H1 (cell line): ENCODE results near the gene ANKS1B. TPM values are rescaled to one million over a fixed set of nuclear protein-coding genes. Genes with fewer than 3 reads are reported as not detected.
A peak's percentile ranks its signal among the peaks of the same experiment; 100 is the strongest.

ENCODE experiments used
- CTCF ChIA-PET: fragments of 300-600 bp; sonication (Branson Sonifier 250); formaldehyde crosslinking; loops from one replicate; lab custom pipeline; 2021; ENCODE audit not compliant: partially characterized antibody; lab: Charles Lee
- POLR2A ChIA-PET: fragments of 300-600 bp; sonication (Branson Sonifier 250); formaldehyde crosslinking; loops from one replicate; lab custom pipeline; 2021; ENCODE audit warnings: inconsistent platforms; ENCODE audit not compliant: partially characterized antibody; lab: Charles Lee
- DNase-seq, 2 experiments: peaks; one replicate each; pipeline versions ENCODE4 v3.0.0 to v3.0.0-alpha.2; 2010 to 2022; ENCODE audit warnings: low spot score in 2 of 2, low read depth in 1 of 2, mixed read lengths in 1 of 2
- FAIRE-seq: peaks from 2 replicates; lab custom pipeline; 2011; peaks lifted over from hg19 to GRCh38; lab: Jason Lieb, UNC
- H2AFZ ChIP-seq: 2 replicates; pipeline ENCODE4 v1.8.1; 2012; ENCODE audit warnings: low read length, inconsistent platforms
- H2AK5ac ChIP-seq: 2 replicates; pipeline ENCODE4 v1.6.1; 2013; ENCODE audit warnings: low read depth, low read length
- H2BK120ac ChIP-seq: replicated peaks from 2 replicates; pipeline ENCODE3; 2013; ENCODE audit warnings: low read depth, low read length, inconsistent platforms
- H2BK12ac ChIP-seq: 2 replicates; pipeline ENCODE4 v1.6.1; 2013; ENCODE audit warnings: low read depth, low read length
- H2BK15ac ChIP-seq: 2 replicates; pipeline ENCODE4 v1.6.1; 2013; ENCODE audit warnings: low read length
- H2BK20ac ChIP-seq: 2 replicates; pipeline ENCODE4 v1.6.1; 2013; ENCODE audit warnings: low read length
- H2BK5ac ChIP-seq: 2 replicates; pipeline ENCODE4 v1.6.1; 2013; ENCODE audit warnings: low read depth, low read length
- H3K14ac ChIP-seq: 2 replicates; pipeline ENCODE4 v1.6.1; 2013; ENCODE audit warnings: inconsistent platforms; ENCODE audit not compliant: insufficient read length
- H3K18ac ChIP-seq: 2 replicates; pipeline ENCODE4 v1.6.1; 2013; ENCODE audit warnings: low read length; ENCODE audit errors: extremely low read depth
- H3K23ac ChIP-seq: 2 replicates; pipeline ENCODE4 v1.6.1; 2013; ENCODE audit warnings: inconsistent platforms; ENCODE audit not compliant: insufficient read length
- H3K23me2 ChIP-seq: 2 replicates; pipeline ENCODE4 v1.6.1; 2013; ENCODE audit warnings: low read depth, low read length
- H3K27ac ChIP-seq: 2 replicates; pipeline ENCODE4 v1.6.1; 2011; ENCODE audit warnings: low read depth, low read length, inconsistent platforms
- H3K27me3 ChIP-seq, 4 experiments: replicated peaks in 1 of 4; 1 replicate in 1 of 4; 2 replicates in 3 of 4; pipeline versions ENCODE4 v1.6.1 to v1.8.1; 2011 to 2013; ENCODE audit warnings: low read length in 3 of 4, mild to moderate bottlenecking in 3 of 4, inconsistent platforms in 2 of 4, mixed read lengths in 2 of 4, moderate library complexity in 1 of 4; ENCODE audit not compliant: control insufficient read depth in 3 of 4, insufficient read depth in 3 of 4; ENCODE audit errors: extremely low read depth in 1 of 4
- H3K36me3 ChIP-seq, 4 experiments: 2 replicates each; pipeline versions ENCODE4 v1.6.1 to v1.8.1; 2011 to 2013; ENCODE audit warnings: mild to moderate bottlenecking in 4 of 4, low read length in 3 of 4, moderate library complexity in 2 of 4, control low read depth in 1 of 4, inconsistent platforms in 1 of 4; ENCODE audit not compliant: insufficient read depth in 4 of 4, control insufficient read depth in 2 of 4
- H3K4ac ChIP-seq: replicated peaks from 2 replicates; pipeline ENCODE3; 2013; ENCODE audit warnings: low read length, low read depth, mixed read lengths, inconsistent platforms; ENCODE audit not compliant: insufficient read length
- H3K4me1 ChIP-seq, 4 experiments: replicated peaks in 1 of 4; 1 replicate in 1 of 4; 2 replicates in 3 of 4; pipeline versions ENCODE4 v1.6.1 to v1.8.1; 2011 to 2013; ENCODE audit warnings: low read length in 3 of 4, inconsistent platforms in 2 of 4, mixed read lengths in 1 of 4; ENCODE audit not compliant: insufficient read depth in 4 of 4, control insufficient read depth in 3 of 4
- H3K4me2 ChIP-seq, 2 experiments: 2 replicates each; pipeline versions ENCODE4 v1.6.1 to v1.8.1; 2011 to 2013; ENCODE audit warnings: low read depth in 2 of 2, low read length in 2 of 2, control low read depth in 1 of 2, inconsistent platforms in 1 of 2, mild to moderate bottlenecking in 1 of 2; ENCODE audit not compliant: insufficient read depth in 1 of 2
- H3K4me3 ChIP-seq, 4 experiments: fragments of 200-600, 300-600 bp in 1 of 4; sonication (generic), shearing (Covaris generic), sonication (Bioruptor Twin) in 1 of 4; 2 replicates each; pipeline versions ENCODE4 v1.5.1 to v1.8.1; 2011 to 2016; ENCODE audit warnings: low read length in 4 of 4, low read depth in 3 of 4, control low read depth in 2 of 4, inconsistent platforms in 2 of 4, mild to moderate bottlenecking in 2 of 4, mixed read lengths in 1 of 4, moderate library complexity in 1 of 4; ENCODE audit not compliant: insufficient read depth in 2 of 4; ENCODE audit errors: extremely low read depth in 1 of 4
- H3K56ac ChIP-seq: replicated peaks from 2 replicates; pipeline ENCODE3; 2013; ENCODE audit warnings: low read depth, mild to moderate bottlenecking, mixed read lengths, low read length, inconsistent platforms; ENCODE audit not compliant: insufficient read length
- H3K79me1 ChIP-seq: 2 replicates; pipeline ENCODE4 v1.6.1; 2013; ENCODE audit warnings: low read depth, low read length, control low read depth
- H3K79me2 ChIP-seq, 2 experiments: 2 replicates each; pipeline versions ENCODE4 v1.6.1 to v1.8.1; 2012 to 2013; ENCODE audit warnings: low read length in 2 of 2, mild to moderate bottlenecking in 2 of 2, inconsistent platforms in 1 of 2; ENCODE audit not compliant: insufficient read depth in 2 of 2, control insufficient read depth in 1 of 2
- H3K9ac ChIP-seq, 4 experiments: replicated peaks in 1 of 4; 1 replicate in 1 of 4; 2 replicates in 3 of 4; pipeline versions ENCODE4 v1.6.1 to v1.8.1; 2011 to 2013; ENCODE audit warnings: low read depth in 3 of 4, low read length in 3 of 4, control low read depth in 2 of 4, mild to moderate bottlenecking in 2 of 4, moderate library complexity in 2 of 4, inconsistent platforms in 1 of 4; ENCODE audit errors: extremely low read depth in 1 of 4
- H3K9me3 ChIP-seq, 2 experiments: 2 replicates each; pipeline versions ENCODE4 v1.6.1 to v1.8.1; 2012 to 2013; ENCODE audit warnings: mild to moderate bottlenecking in 2 of 2, moderate library complexity in 2 of 2, control low read depth in 1 of 2, inconsistent platforms in 1 of 2, low read depth in 1 of 2, low read length in 1 of 2, mixed read lengths in 1 of 2; ENCODE audit not compliant: insufficient read depth in 2 of 2
- H4K20me1 ChIP-seq, 2 experiments: replicated peaks in 1 of 2; 2 replicates each; pipeline versions ENCODE3 to v1.8.1; 2011 to 2013; ENCODE audit warnings: inconsistent platforms in 2 of 2, low read length in 2 of 2, mild to moderate bottlenecking in 1 of 2; ENCODE audit not compliant: insufficient read depth in 2 of 2, control insufficient read depth in 1 of 2
- H4K5ac ChIP-seq: 2 replicates; pipeline ENCODE4 v1.6.1; 2013; ENCODE audit warnings: low read length, low read depth, mixed read lengths, inconsistent platforms; ENCODE audit not compliant: insufficient read length
- H4K8ac ChIP-seq: 2 replicates; pipeline ENCODE4 v1.8.0; 2013; ENCODE audit warnings: mild to moderate bottlenecking, moderate library complexity, low read length, inconsistent platforms; ENCODE audit not compliant: insufficient read depth; ENCODE audit errors: extremely low read depth
- H4K91ac ChIP-seq: replicated peaks from 2 replicates; pipeline ENCODE3; 2013; ENCODE audit warnings: low read length, mixed read lengths, inconsistent platforms; ENCODE audit not compliant: insufficient read length
- ASH2L ChIP-seq: fragments of 200-600, 300-600 bp; sonication (generic); IDR thresholded peaks from one replicate; pipeline ENCODE4 v1.7.1; 2017; ENCODE audit warnings: low read length
- BRCA1 ChIP-seq: IDR thresholded peaks from 2 replicates; pipeline ENCODE4 v1.6.1; 2012; ENCODE audit warnings: low read depth, low read length, improper control_type of control experiment
- EGR1 ChIP-seq: IDR thresholded peaks from 2 replicates; pipeline ENCODE4 v1.6.1; 2011; ENCODE audit warnings: low read depth, low read length, borderline replicate concordance
- MAFK ChIP-seq: IDR thresholded peaks from 2 replicates; pipeline ENCODE4 v1.6.1; 2012; ENCODE audit warnings: low read depth, mild to moderate bottlenecking, improper control_type of control experiment, low read length
- NANOG ChIP-seq: IDR thresholded peaks from 2 replicates; pipeline ENCODE4 v1.6.1; 2011; ENCODE audit warnings: low read length, low read depth, mild to moderate bottlenecking, inconsistent platforms; ENCODE audit not compliant: insufficient read depth, poor library complexity, severe bottlenecking
- POLR2A ChIP-seq, 2 experiments: IDR thresholded peaks; 1 replicate in 1 of 2; 2 replicates in 1 of 2; pipeline ENCODE4 v1.6.1; 2011; ENCODE audit warnings: low read depth in 2 of 2, low read length in 2 of 2, mild to moderate bottlenecking in 2 of 2; ENCODE audit errors: control extremely low read depth in 1 of 2
- POLR2AphosphoS5 ChIP-seq: IDR thresholded peaks from 2 replicates; pipeline ENCODE4 v1.6.1; 2011; ENCODE audit warnings: low read depth, low read length
- RFX5 ChIP-seq: IDR thresholded peaks from 2 replicates; pipeline ENCODE4 v1.6.1; 2011; ENCODE audit warnings: low read depth, low read length, improper control_type of control experiment, borderline replicate concordance
- RXRA ChIP-seq: IDR thresholded peaks from 2 replicates; pipeline ENCODE4 v1.6.1; 2011; ENCODE audit warnings: low read depth, mild to moderate bottlenecking, low read length, moderate library complexity; ENCODE audit not compliant: insufficient read depth
- SP1 ChIP-seq: IDR thresholded peaks from 2 replicates; pipeline ENCODE4 v1.6.1; 2011; ENCODE audit warnings: low read depth, low read length
- SP4 ChIP-seq: IDR thresholded peaks from 2 replicates; pipeline ENCODE4 v1.6.1; 2012; ENCODE audit warnings: low read length, inconsistent platforms
- TAF7 ChIP-seq: optimal IDR thresholded peaks from 2 replicates; pipeline ENCODE3; 2011; ENCODE audit warnings: low read depth, mild to moderate bottlenecking, inconsistent platforms, low read length, moderate library complexity, borderline replicate concordance
- WGBS, 2 experiments: shearing (Covaris generic) in 1 of 2; methylation state at CpG; one replicate each; pipeline versions ENCODE4 v1.1.6 to v1.1.7; 2013 to 2015; ENCODE audit warnings: low lambda C conversion rate in 2 of 2, mixed read lengths in 2 of 2, inconsistent platforms in 1 of 2, low coverage in 1 of 2, missing lambda C conversion rate in 1 of 2; ENCODE audit not compliant: insufficient replicate concordance in 2 of 2, insufficient coverage in 1 of 2, insufficient read length in 1 of 2; ENCODE audit errors: extremely low coverage in 1 of 2, missing lambda C conversion rate in 1 of 2; 5-methylcytosine and 5-hydroxymethylcytosine counted together
- polyA plus RNA-seq, 7 experiments: library from polyadenylated mRNA; depleted of rRNA in 3 of 7; stranded (reverse) in 5 of 7; unstranded in 2 of 7; fragments of >200 nt in 5 of 7; fragments of 200-250 nt in 2 of 7; gene quantifications; 1 replicate in 5 of 7; 2 replicates in 1 of 7; 4 replicates in 1 of 7; pipeline versions ENCODE4 v1.2.1 to v1.2.3, GENCODE V29; 2011 to 2013; ENCODE audit warnings: missing spikeins in 2 of 7, mixed read lengths in 2 of 7
- total RNA-seq: library from RNA; stranded (reverse); fragmentation: NEBNext Ultra II Directional; extraction: Animal tissue kit (Norgen Biotek cat#: 25700); gene quantifications from 2 replicates; pipeline ENCODE4 v1.2.1, GENCODE V29; 2021

Gene ANKS1B
- total and polyA plus RNA-seq, 2 of the 8 experiments (the other 6 are each of a cell fraction or from before 2014, with no cell fraction given) = 2.7 to 6.1 TPM

DNA sequence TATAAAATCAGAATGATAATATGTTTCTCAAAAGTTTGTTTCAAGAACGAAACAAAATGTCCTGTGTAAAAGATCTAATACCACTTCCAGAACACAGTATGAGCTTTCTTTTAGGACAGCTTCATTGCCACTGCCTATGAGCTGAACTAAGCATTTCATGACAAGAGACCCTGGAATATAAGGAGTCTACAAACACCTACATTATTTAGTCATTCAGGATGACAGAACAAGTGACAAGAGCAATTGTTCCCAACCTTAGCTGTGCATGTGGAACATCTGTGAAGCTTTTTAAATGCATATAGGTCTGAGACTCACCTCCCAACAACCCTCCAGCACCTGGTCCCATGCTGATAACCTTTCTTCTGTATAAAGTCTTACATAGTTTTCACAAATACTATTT, 440.3 kb downstream of the ANKS1B start:
- Histone ChIP-seq H3K23me2 (no peaks in the 10 kb centered on the region; the same call in 1 of the 2 replicates), H3K79me1 (no peaks in the 10 kb centered on the region), H3K36me3 (no peaks in the 10 kb centered on the region), H3K56ac (no peak overlapping the region), H3K14ac (no peak overlapping the region), H2AFZ (no peak overlapping the region), H3K4ac (no peak overlapping the region), H3K4me1 (no peaks in the 10 kb centered on the region), H3K27ac (no peak overlapping the region), H2BK120ac (no peak overlapping the region), H2AK5ac (no peak overlapping the region), H3K27me3 (no peaks in the 10 kb centered on the region), H2BK15ac (no peak overlapping the region), H3K23ac (no peak overlapping the region), H4K91ac (no peak overlapping the region), H3K79me2 (no peaks in the 10 kb centered on the region), H3K9ac (no peak overlapping the region), H4K8ac (no peak overlapping the region), H2BK5ac (no peak overlapping the region), H2BK12ac (no peak overlapping the region), H3K4me2 (0 out of 4 replicates have a peak overlapping the region, but pooled peaks of 1 of the 2 experiments have one; percentile 14), H3K9me3 (no peaks in the 10 kb centered on the region), H2BK20ac (no peak overlapping the region), H3K4me3 (no peak overlapping the region)
- ChIA-PET CTCF (interaction anchor here (1.4 kb wide), 1 partner anchor 25 kb away, joined by 3 read pairs; no protein-coding TSS in a partner anchor), POLR2A (no interaction called here)
- no peak for DNase-seq
- 95% methylated on average over 1 of the region's 1 CpG; no CpG with 5 or more reads in 1 of the 2 experiments for WGBS, 2 experiments
- no peak for TF ChIP-seq RFX5
- TF ChIP-seq EGR1 = no peak
- TF ChIP-seq POLR2A (IDR thresholded peaks at IDR 0.05; ENCODE audit: control extremely low read depth in 1 of 2, low read depth in 2 of 2, low read length in 2 of 2) = no peak
- no peak for TF ChIP-seq NANOG
- no peak for TF ChIP-seq TAF7
- no peak for TF ChIP-seq RXRA
- no peak for TF ChIP-seq MAFK
- TF ChIP-seq SP1 = no peak
- TF ChIP-seq BRCA1 = no peak
- no peak for TF ChIP-seq POLR2AphosphoS5
- no peak for TF ChIP-seq ASH2L
- TF ChIP-seq SP4 = no peak
- TF ChIP-seq, all 59 proteins: peak for 0
- Histone ChIP-seq H3K18ac (no peak overlapping the region), H4K20me1 (no peaks in the 10 kb centered on the region), H4K5ac (no peak overlapping the region)
- no peak for FAIRE-seq
